GM21447 (cell line): ENCODE data around the gene BLOC1S3.

Experiments
- ATAC-seq: cut with Tn5 transposase; IDR thresholded peaks from one replicate; pipeline ENCODE4 v1.9.1; 2021; ENCODE audit not compliant: unreplicated experiment

The BLOC1S3 gene

GRCh38 chr19:45160870-45161737 is 17.5 kb upstream of the BLOC1S3 start, which contains the start of gene NKPD1:
NKPD1 (minus strand) TSS chr19:45160982; CDS start chr19:45160150, 832 bp downstream.
- ATAC-seq = no peak

DNA sequence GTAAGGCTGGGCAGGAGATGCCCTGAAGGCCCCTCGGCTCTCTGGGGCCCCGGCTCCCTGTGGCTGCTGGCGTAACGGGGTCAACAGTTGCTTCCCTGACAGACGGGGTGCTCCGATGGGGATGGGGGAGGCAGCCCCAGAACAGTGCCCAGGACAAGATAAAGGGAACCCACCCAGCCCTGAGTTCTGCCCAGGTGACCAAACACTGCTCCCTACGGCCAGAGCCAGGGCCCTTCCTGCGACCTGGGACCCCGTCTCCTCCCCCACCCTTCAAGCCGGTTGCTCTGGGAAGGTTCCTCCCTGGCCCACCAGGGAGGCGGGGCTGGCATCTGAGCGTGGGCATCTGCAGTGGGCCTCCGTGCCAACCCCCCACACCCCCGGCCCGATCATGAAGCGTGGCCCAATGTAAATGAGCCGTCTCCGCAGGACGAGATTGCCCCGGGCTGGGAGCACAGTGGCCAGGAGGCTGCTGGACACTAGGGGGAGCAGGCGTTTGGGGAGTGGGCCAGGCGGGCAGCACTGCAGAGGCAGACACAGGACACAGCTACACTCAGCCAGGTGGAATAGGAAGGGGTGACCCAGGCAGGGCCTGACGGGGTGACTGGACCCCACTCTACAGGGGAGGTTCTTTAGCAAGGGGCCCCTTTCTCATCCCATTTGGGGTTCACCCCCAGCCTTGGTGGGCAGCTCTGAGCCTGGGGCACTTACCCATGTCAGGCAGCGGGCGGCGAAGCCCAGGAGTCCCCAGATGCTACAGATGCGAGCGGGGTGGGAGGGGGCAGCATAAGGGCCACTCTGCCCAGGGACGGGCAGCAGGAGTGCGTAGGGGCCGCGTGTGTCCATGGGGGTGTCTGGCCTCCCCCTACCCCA is 16.6 kb upstream of the BLOC1S3 start:
- no peak for ATAC-seq

DNA sequence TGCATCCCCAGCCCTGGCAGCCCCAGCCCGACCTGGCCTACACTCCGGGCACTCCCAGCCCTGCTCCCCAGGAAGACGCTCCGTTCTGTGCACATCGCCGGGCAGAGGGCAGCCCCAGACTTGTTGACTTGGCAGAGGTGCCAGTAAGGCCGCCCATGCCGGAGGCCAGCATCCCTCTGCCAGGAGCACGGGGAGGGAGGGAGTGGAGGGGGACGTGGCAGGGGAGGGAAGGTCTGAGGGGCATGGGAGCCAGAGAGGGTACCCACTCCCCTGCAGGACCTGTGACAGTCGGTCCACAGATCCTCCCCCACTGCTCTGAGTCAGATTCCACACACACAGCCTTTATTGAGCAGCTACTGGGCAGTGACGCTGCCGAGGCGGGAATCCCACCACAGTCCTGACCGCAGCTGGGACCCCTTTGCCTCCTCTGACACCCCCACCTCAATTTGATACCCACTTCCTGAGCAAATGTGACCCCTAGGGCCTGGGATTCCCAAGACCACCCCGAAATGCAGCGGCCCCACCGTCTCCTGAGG is 15.9 kb upstream of the BLOC1S3 start:
- no peak for ATAC-seq

DNA sequence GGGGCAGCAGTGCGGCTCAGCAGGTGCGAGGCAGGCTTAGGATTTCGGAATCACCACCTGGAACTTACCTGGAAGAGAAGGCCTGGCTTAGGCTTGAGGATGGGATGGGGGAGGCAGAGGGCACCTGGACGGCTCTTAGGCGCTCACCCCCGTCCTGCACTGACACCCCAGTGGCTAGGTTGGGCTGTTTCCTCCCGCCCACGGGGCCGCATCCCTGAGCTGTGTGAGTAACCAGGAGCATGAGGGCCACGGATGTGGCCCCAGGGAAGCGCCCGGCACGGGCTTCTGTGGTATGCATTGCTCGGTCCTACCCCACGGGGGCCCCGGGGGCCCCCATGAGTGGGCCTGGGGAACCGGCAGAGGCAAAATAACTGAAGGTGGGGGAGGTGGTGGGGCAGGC is 15.4 kb upstream of the BLOC1S3 start:
- no peak for ATAC-seq

- ATAC-seq = peak; percentile 10
Observed at GRCh38 chr19:45163751-45164460, 14.7 kb upstream of the BLOC1S3 start.

DNA sequence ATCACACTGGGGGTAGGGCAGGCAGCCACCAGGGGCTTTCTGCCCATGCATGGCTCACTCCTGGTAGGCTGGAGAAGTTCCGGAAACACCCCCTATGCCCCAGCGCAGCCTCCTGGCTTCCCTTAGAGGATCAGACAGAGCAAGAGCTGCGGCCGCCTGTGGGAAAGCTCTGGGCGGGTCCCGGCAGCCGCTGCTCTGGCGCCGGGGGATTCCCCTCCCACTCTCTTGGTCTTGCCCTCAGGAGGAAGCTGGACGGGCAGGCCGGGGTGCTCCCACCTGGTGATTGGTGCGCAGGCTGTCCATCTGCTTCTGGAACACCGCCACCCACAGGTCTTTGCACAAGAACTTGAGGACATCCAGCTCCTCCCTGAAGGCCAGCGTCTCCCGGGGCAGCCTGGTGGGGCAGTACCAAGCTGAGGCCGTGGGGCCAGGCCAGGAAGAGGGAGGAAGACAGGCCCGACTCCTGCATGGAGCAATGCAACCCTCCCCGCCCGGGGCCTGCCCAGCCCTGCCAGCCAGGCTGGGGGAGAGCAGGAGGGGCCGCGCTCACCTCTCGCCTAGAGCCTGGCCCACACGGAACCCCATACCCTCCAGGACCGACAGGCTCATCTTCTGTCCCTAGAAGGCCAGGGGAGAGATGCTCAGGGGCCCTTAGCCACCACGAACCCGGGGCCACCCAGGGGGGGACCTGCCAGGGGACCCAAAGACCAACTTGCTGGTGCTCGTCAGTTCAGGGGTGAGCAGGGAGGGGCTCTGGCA is 13.8 kb upstream of the BLOC1S3 start:
- ATAC-seq = peak; percentile 80

DNA sequence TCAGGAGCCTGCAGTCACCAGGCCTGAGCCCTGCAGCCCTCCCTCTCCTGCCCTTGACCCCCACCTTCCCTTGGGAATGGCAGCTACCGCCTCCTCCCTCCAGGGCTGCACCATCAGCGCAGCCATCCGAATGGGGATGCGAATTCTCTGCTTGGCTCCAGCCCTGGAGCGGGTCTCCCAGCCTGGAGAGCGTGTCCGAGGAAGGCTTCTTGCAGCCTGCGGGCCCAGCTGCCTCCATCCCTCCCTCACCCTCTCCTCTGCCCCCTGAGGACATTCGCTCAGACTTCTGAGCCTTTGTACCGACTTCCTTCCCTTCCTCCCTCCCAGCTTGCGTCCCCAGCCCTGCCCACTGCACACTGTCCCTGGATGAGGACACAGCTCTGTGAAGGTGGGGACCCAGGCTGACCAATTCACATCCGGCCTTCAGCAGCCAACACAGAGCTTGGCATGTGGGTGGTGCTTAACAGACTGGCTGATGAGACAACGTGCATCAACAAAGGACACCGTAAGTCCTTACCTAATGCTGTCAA is 11.8 kb upstream of the BLOC1S3 start:
- no peak for ATAC-seq

DNA sequence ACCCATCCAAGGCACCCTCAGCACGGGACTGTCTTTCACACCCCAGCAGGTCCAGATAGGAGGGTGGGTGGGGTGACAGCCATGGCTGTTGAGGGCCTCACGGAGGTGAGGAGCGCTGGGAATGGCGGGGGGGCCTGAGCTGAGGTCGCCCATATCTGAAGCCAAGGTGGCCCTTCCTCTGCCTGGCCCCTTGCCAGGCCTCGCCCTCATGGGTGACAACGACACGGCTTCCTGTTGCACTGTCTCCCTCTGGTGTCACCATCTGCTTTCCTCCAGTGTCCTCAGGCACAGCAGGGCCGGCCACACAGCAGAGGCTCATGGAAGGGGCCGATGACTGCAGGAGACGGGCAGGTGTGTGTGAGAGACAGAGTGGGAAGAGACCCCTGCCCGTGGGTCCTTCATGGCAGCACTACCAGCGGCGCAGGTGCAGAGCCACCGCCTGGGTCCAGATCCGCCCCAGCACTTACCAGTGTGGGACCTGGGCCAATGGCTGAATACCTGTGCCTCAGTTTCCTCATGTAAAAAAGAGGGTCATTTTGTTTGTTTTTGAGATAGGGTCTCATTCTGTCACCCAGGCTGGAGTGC is 9.7 kb upstream of the BLOC1S3 start:
- no peak for ATAC-seq

DNA sequence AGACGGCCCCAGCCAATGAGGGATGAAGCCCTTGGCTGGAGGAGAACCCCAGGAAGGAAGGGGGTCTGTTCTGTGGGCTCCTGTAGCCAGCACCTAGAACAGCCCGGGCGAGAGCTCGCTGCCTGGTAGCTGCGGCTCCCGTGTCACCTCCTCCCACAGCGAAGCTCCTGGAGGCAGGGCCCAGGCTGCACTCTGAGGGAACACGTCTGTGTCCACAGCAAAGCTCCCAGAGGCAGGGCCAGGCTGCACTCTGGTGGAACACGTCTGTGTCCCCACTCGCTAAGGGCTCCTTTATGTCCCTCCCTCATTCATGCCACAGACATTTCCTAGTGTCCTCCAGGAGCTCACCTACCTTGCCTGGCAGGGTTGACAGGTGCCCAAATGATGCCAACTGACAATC is 9.0 kb upstream of the BLOC1S3 start:
- no peak for ATAC-seq

GRCh38 chr19:45170146-45171106 is 8.2 kb upstream of the BLOC1S3 start:
- ATAC-seq = no peak

DNA sequence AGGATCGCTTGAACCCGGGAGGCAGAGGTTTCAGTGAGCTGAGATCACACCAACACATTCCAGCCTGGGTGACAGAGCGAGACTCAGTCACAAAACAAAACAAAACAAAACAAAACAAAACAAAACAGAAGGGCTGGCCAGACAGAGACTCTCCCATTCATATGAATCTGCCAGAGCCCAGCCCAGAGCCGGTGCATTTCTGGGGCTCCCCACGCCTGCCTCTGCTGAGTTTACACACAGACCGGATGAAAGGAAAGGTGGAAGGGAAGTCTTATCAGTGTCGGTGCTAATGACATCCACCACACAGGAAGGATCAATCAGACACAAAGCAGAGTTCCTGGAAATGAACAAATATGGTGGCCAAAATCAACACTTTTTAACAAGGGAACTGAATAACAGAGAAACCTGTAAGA is 7.4 kb upstream of the BLOC1S3 start:
- no peak for ATAC-seq

- no peak for ATAC-seq
Observed at GRCh38 chr19:45172173-45172572, 6.4 kb upstream of the BLOC1S3 start.

DNA sequence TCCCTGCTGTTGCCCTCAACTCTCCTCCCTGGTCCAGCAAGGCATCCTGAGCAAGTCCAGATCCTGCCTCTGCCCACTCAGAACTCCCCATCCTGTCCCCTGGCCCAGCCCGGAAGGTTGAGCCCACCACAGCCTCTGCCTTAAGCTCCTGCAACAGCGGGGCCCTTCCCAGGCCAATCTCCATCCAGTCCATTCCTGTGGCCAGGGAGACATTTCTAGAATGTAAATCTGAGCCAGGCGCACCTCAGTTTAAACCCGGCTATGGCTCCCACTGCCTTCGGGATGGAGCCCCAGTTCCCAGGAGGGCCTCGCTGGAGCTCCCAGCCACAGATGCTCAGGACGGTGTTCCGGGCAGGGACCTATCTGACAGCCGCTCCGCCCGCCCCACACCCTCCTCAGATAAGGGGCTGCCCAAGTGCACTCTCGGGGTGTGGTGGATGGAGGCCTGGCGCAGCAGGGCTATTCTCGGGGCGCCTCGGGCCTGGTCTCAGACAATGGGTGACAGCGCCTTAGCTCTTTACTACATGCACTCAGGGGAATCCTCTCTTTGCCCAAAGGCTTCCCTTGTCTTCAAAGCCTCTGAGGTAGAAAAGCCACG is 5.9 kb upstream of the BLOC1S3 start:
- no peak for ATAC-seq

DNA sequence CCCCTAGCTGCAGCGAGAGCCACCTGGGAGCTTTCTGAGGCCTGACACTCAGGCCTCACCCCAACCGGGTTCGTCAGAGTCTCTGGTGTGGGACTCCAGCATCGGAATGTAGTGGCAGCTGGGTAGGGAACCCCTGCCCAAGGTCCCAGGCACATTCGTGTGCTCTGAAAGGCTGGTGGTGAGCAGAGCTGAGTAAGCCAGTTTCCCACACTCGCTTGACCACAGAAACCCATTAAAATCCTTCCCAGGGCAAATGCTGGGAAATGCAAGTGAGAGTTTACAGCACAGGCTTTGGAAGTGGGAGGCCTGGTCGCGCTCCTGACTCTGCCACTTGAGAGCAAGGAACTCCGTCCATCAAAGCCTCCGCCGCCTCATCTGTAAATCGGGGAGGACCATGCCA is 4.8 kb upstream of the BLOC1S3 start:
- no peak for ATAC-seq

- ATAC-seq = no peak
Observed at GRCh38 chr19:45175515-45176345, 2.9 kb upstream of the BLOC1S3 start.

DNA sequence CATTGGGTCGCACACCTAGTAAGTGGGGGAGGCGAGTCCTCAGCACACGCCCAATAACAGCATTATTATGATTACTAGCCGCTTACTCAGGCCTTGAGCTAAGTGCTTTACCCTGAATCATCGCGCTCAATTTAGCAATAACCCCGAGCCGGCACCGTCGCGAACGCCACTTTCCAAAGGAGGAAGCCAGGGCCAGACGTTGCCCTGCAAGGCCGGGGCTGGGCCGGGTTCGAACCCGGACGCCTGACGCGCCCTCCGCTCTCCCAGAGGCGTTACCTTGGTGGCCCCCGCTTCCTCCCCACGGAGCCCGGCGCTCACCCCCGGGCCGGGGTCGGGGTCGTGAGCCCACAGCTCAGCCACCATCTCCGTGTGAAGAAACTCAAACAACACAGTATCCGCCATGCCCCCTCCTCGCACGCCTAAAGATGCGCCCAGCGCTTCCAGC is 745 bp upstream of the BLOC1S3 start, which contains the start of gene TRAPPC6A:
TRAPPC6A (minus strand) TSS at position 421 of the 445 bp plus-strand sequence; CDS start at position 402, 19 bp downstream.
- ATAC-seq = no peak
